ENCODE results near the gene MRAP.
A peak's percentile ranks its signal among the peaks of the same experiment; 100 is the strongest.

The MRAP gene

GRCh38 chr21:32270748-32271147 is 27.9 kb upstream of the MRAP start:
- Histone ChIP-seq H3K4me2 (ENCODE audit: low read length) (no peak overlapping the region), H3K4me1 (ENCODE audit: insufficient read depth, low read length, severe bottlenecking) (no peaks in the 10 kb centered on the region), H3K79me2 (ENCODE audit: insufficient read depth, low read length) (no peaks in the 10 kb centered on the region), H3K4me3 (ENCODE audit: low read depth, low read length, poor library complexity, severe bottlenecking) (no peak overlapping the region), H3F3A (ENCODE audit: insufficient read depth, low read length) (no peaks in the 10 kb centered on the region), H2AFZ (ENCODE audit: low read length) (no peak overlapping the region), H3K27me3 (ENCODE audit: insufficient read depth, low read length) (no peaks in the 10 kb centered on the region), H3K9me3 (ENCODE audit: low read length) (no peaks in the 10 kb centered on the region), H3K27ac (ENCODE audit: low read depth, low read length, poor library complexity, severe bottlenecking) (no peak overlapping the region), H3K9me2 (ENCODE audit: low read depth, low read length) (no peaks in the 10 kb centered on the region), H3K36me3 (ENCODE audit: insufficient read depth, low read length) (peaks cover 43% of the 10 kb centered on the region), H3K9ac (ENCODE audit: low read length) (no peak overlapping the region), H4K20me1 (ENCODE audit: insufficient read depth, low read length) (no peaks in the 10 kb centered on the region)
- TF ChIP-seq EZH2 (IDR thresholded peaks at IDR 0.05; ENCODE audit: borderline replicate concordance, low read length) (no peak), CTCF (IDR thresholded peaks at IDR 0.05; ENCODE audit: low read length) (no peak)

GRCh38 chr21:32276671-32277070 is 22.0 kb upstream of the MRAP start:
- Histone ChIP-seq H3K27ac (ENCODE audit: low read depth, low read length, poor library complexity, severe bottlenecking) (no peak overlapping the region), H3K9me2 (ENCODE audit: low read depth, low read length) (no peaks in the 10 kb centered on the region), H3K9ac (ENCODE audit: low read length) (no peak overlapping the region), H3K4me1 (ENCODE audit: insufficient read depth, low read length, severe bottlenecking) (peaks cover 19% of the 10 kb centered on the region), H3K79me2 (ENCODE audit: insufficient read depth, low read length) (peaks cover 8% of the 10 kb centered on the region; the same call in 1 of the 2 replicates), H3K36me3 (ENCODE audit: insufficient read depth, low read length) (peaks cover 7% of the 10 kb centered on the region; the same call in 1 of the 2 replicates), H3K4me2 (ENCODE audit: low read length) (no peak overlapping the region), H4K20me1 (ENCODE audit: insufficient read depth, low read length) (no peaks in the 10 kb centered on the region), H3K27me3 (ENCODE audit: insufficient read depth, low read length) (no peaks in the 10 kb centered on the region), H3F3A (ENCODE audit: insufficient read depth, low read length) (no peaks in the 10 kb centered on the region), H3K9me3 (ENCODE audit: low read length) (no peaks in the 10 kb centered on the region), H2AFZ (ENCODE audit: low read length) (no peak overlapping the region), H3K4me3 (ENCODE audit: low read depth, low read length, poor library complexity, severe bottlenecking) (no peak overlapping the region)
- no peak for TF ChIP-seq CTCF (IDR thresholded peaks at IDR 0.05; ENCODE audit: low read length)
- TF ChIP-seq EZH2 (IDR thresholded peaks at IDR 0.05; ENCODE audit: borderline replicate concordance, low read length) = no peak

- TF ChIP-seq CTCF (IDR thresholded peaks at IDR 0.05; ENCODE audit: low read length) (no peak), EZH2 (IDR thresholded peaks at IDR 0.05; ENCODE audit: borderline replicate concordance, low read length) (no peak)
- H3K4me1 ChIP-seq (ENCODE audit: insufficient read depth, low read length, severe bottlenecking) = peaks cover 19% of the 10 kb centered on the region
- no peaks in the 10 kb centered on the region for H3K9me3 ChIP-seq (ENCODE audit: low read length)
- no peaks in the 10 kb centered on the region; the same call in 1 of the 2 replicates for H3K36me3 ChIP-seq (ENCODE audit: insufficient read depth, low read length)
- H3K27ac ChIP-seq (ENCODE audit: low read depth, low read length, poor library complexity, severe bottlenecking) = no peak overlapping the region
- no peaks in the 10 kb centered on the region for H4K20me1 ChIP-seq (ENCODE audit: insufficient read depth, low read length)
- no peak overlapping the region for H2AFZ ChIP-seq (ENCODE audit: low read length)
- H3K9me2 ChIP-seq (ENCODE audit: low read depth, low read length) = no peaks in the 10 kb centered on the region
- no peaks in the 10 kb centered on the region for H3K27me3 ChIP-seq (ENCODE audit: insufficient read depth, low read length)
- H3K9ac ChIP-seq (ENCODE audit: low read length) = peak overlapping the region; percentile 74
- peaks cover 8% of the 10 kb centered on the region; the same call in 1 of the 2 replicates for H3K79me2 ChIP-seq (ENCODE audit: insufficient read depth, low read length)
- H3K4me2 ChIP-seq (ENCODE audit: low read length) = peak overlapping the region; percentile 75
- H3F3A ChIP-seq (ENCODE audit: insufficient read depth, low read length) = no peaks in the 10 kb centered on the region
- peak overlapping the region; percentile 79 for H3K4me3 ChIP-seq (ENCODE audit: low read depth, low read length, poor library complexity, severe bottlenecking)
These were observed 20.6 kb upstream of the MRAP start for GRCh38 chr21:32278103-32278502.
